ENCODE results near the gene SYNPR.

Gene SYNPR

DNA sequence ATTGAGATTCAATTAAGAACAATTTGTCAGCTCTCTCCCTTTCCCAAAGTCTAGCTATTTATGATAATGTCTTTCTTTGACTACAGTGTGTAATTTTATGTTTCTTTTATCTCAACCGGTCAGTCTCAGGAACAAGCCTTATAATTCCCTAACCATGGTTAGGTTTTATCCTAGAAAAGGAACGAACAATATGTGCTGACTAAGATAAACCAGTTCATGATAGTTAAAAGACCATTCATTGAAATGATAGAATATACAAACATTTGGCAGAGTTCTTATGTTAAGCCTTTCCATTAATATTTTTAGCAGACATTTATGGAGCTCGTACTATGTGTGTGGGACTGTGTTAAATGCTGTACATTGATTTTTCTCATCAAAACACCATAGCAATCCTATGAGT lies 106.3 kb downstream of the SYNPR start:
- no peaks in the 10 kb centered on the region for H3F3A ChIP-seq (ENCODE audit: control insufficient read depth, insufficient read depth)
- no peaks in the 10 kb centered on the region for H3K27me3 ChIP-seq (ENCODE audit: control insufficient read depth, low read length)
- no peak overlapping the region for H3K4me3 ChIP-seq (ENCODE audit: low read length)
- H3K79me2 ChIP-seq (ENCODE audit: control insufficient read depth, low read length), result no peaks in the 10 kb centered on the region
- H3K9me2 ChIP-seq (replicated peaks; ENCODE audit: control insufficient read depth, low read length), result no peaks in the 10 kb centered on the region
- H3K36me3 ChIP-seq (ENCODE audit: control insufficient read depth, low read length), result no peaks in the 10 kb centered on the region
- no peaks in the 10 kb centered on the region for H4K20me1 ChIP-seq (ENCODE audit: control insufficient read depth, insufficient read depth, low read depth, low read length)
- no peaks in the 10 kb centered on the region for H3K4me1 ChIP-seq (ENCODE audit: control insufficient read depth, low read length)
- no peak overlapping the region for H3K4me2 ChIP-seq (ENCODE audit: low read length)
- no peaks in the 10 kb centered on the region for H3K9me3 ChIP-seq (ENCODE audit: control insufficient read depth, insufficient read depth, low read length)
- TF ChIP-seq, protein P1, sequence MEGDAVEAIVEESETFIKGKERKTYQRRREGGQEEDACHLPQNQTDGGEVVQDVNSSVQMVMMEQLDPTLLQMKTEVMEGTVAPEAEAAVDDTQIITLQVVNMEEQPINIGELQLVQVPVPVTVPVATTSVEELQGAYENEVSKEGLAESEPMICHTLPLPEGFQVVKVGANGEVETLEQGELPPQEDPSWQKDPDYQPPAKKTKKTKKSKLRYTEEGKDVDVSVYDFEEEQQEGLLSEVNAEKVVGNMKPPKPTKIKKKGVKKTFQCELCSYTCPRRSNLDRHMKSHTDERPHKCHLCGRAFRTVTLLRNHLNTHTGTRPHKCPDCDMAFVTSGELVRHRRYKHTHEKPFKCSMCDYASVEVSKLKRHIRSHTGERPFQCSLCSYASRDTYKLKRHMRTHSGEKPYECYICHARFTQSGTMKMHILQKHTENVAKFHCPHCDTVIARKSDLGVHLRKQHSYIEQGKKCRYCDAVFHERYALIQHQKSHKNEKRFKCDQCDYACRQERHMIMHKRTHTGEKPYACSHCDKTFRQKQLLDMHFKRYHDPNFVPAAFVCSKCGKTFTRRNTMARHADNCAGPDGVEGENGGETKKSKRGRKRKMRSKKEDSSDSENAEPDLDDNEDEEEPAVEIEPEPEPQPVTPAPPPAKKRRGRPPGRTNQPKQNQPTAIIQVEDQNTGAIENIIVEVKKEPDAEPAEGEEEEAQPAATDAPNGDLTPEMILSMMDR (IDR thresholded peaks at IDR 0.05; ENCODE audit: low read depth, low read length, poor library complexity, severe bottlenecking), result no peak
- no peak for TF ChIP-seq EZH2phosphoT487 (IDR thresholded peaks at IDR 0.05; ENCODE audit: borderline replicate concordance, low read length)
- H3K27ac ChIP-seq (ENCODE audit: low read depth, low read length), result no peak overlapping the region

DNA sequence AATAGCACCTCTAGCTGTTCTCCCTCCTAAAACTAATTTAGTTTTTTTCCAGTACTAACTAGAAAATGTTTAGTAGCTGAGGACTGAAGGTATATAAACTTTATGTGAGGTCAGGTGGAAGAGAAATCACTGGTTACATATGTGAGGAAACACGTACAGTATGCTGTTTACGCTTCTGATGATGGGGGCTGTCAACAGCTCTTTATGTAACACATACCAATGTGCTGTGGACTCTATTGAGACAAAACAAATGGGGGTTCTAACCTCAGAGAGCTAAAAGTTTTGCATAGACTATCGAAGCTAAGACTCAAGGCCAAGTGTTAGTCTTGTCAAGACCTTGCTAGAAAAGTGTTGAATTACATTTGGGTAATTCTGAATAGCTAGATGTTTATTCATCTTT lies 107.5 kb downstream of the SYNPR start:
- H3K4me1 ChIP-seq (ENCODE audit: control insufficient read depth, low read length), result no peaks in the 10 kb centered on the region
- no peaks in the 10 kb centered on the region for H3K9me3 ChIP-seq (ENCODE audit: control insufficient read depth, insufficient read depth, low read length)
- no peaks in the 10 kb centered on the region for H4K20me1 ChIP-seq (ENCODE audit: control insufficient read depth, insufficient read depth, low read depth, low read length)
- no peak overlapping the region for H3K4me3 ChIP-seq (ENCODE audit: low read length)
- no peaks in the 10 kb centered on the region for H3K79me2 ChIP-seq (ENCODE audit: control insufficient read depth, low read length)
- no peaks in the 10 kb centered on the region for H3K9me2 ChIP-seq (replicated peaks; ENCODE audit: control insufficient read depth, low read length)
- no peaks in the 10 kb centered on the region for H3K36me3 ChIP-seq (ENCODE audit: control insufficient read depth, low read length)
- H3K27ac ChIP-seq (ENCODE audit: low read depth, low read length), result no peak overlapping the region
- H3F3A ChIP-seq (ENCODE audit: control insufficient read depth, insufficient read depth), result no peaks in the 10 kb centered on the region
- no peaks in the 10 kb centered on the region for H3K27me3 ChIP-seq (ENCODE audit: control insufficient read depth, low read length)
- H3K4me2 ChIP-seq (ENCODE audit: low read length), result no peak overlapping the region
- TF ChIP-seq, protein P1 (IDR thresholded peaks at IDR 0.05; ENCODE audit: low read depth, low read length, poor library complexity, severe bottlenecking), result no peak
- no peak for TF ChIP-seq EZH2phosphoT487 (IDR thresholded peaks at IDR 0.05; ENCODE audit: borderline replicate concordance, low read length)

DNA sequence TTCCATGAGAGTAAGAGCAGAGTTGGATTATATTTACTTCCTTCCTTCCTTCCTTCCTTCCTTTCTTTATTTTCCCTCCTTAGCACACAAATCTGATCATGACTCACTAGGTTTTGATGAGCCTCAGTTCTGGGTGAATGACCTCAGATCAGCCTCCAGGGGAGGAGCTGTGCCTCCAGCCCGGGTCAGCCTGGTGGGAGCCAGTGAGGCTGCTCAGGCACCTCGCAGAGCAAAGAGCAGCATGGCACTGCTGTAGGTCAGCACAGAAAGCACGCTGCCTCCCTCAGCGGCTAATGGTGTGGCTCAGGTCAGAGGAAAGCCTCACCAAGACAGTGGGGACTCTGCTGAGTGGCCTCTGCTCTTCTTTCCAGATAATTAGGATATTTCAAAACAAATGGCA lies 108.5 kb downstream of the SYNPR start:
- Histone ChIP-seq H3K4me3 (ENCODE audit: low read length) (no peak overlapping the region), H3K9me2 (replicated peaks; ENCODE audit: control insufficient read depth, low read length) (no peaks in the 10 kb centered on the region), H3K4me1 (ENCODE audit: control insufficient read depth, low read length) (no peaks in the 10 kb centered on the region), H3K9me3 (ENCODE audit: control insufficient read depth, insufficient read depth, low read length) (no peaks in the 10 kb centered on the region), H4K20me1 (ENCODE audit: control insufficient read depth, insufficient read depth, low read depth, low read length) (no peaks in the 10 kb centered on the region), H3K27ac (ENCODE audit: low read depth, low read length) (no peak overlapping the region), H3K79me2 (ENCODE audit: control insufficient read depth, low read length) (no peaks in the 10 kb centered on the region), H3F3A (ENCODE audit: control insufficient read depth, insufficient read depth) (no peaks in the 10 kb centered on the region), H3K36me3 (ENCODE audit: control insufficient read depth, low read length) (no peaks in the 10 kb centered on the region), H3K4me2 (ENCODE audit: low read length) (no peak overlapping the region), H3K27me3 (ENCODE audit: control insufficient read depth, low read length) (no peaks in the 10 kb centered on the region)
- TF ChIP-seq EZH2phosphoT487 (IDR thresholded peaks at IDR 0.05; ENCODE audit: borderline replicate concordance, low read length), result no peak
- TF ChIP-seq, protein P1 (IDR thresholded peaks at IDR 0.05; ENCODE audit: low read depth, low read length, poor library complexity, severe bottlenecking), result no peak

DNA sequence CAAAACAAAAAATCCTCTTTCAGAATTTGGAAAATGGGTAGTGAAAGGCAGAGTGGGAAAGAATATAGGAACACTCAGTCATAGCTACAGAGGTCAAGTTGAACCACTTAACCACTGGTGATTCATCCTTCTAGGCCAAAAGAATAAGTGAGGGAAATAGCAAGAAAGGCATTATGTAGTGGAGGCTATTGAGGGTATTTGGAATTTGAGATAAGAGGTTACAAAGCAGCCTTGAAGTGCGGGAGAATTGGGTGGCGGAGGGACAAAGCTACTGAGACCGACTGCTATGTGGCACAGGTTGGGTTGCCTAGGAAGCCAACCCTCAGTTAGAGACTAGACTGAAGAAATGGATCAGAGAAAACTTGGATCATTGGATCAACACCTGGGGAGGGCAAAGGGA lies 109.5 kb downstream of the SYNPR start:
- H4K20me1 ChIP-seq (ENCODE audit: control insufficient read depth, insufficient read depth, low read depth, low read length), result no peaks in the 10 kb centered on the region
- no peak overlapping the region for H3K27ac ChIP-seq (ENCODE audit: low read depth, low read length)
- TF ChIP-seq, protein P1 (IDR thresholded peaks at IDR 0.05; ENCODE audit: low read depth, low read length, poor library complexity, severe bottlenecking), result no peak
- TF ChIP-seq EZH2phosphoT487 (IDR thresholded peaks at IDR 0.05; ENCODE audit: borderline replicate concordance, low read length), result no peak
- H3K4me3 ChIP-seq (ENCODE audit: low read length), result no peak overlapping the region
- H3K36me3 ChIP-seq (ENCODE audit: control insufficient read depth, low read length), result no peaks in the 10 kb centered on the region
- H3K79me2 ChIP-seq (ENCODE audit: control insufficient read depth, low read length), result no peaks in the 10 kb centered on the region
- H3F3A ChIP-seq (ENCODE audit: control insufficient read depth, insufficient read depth), result no peaks in the 10 kb centered on the region
- no peaks in the 10 kb centered on the region for H3K4me1 ChIP-seq (ENCODE audit: control insufficient read depth, low read length)
- no peaks in the 10 kb centered on the region for H3K27me3 ChIP-seq (ENCODE audit: control insufficient read depth, low read length)
- H3K9me2 ChIP-seq (replicated peaks; ENCODE audit: control insufficient read depth, low read length), result no peaks in the 10 kb centered on the region
- H3K9me3 ChIP-seq (ENCODE audit: control insufficient read depth, insufficient read depth, low read length), result no peaks in the 10 kb centered on the region
- H3K4me2 ChIP-seq (ENCODE audit: low read length), result no peak overlapping the region
